ENCODE measurements around the gene PTEN.

PTEN gene

DNA sequence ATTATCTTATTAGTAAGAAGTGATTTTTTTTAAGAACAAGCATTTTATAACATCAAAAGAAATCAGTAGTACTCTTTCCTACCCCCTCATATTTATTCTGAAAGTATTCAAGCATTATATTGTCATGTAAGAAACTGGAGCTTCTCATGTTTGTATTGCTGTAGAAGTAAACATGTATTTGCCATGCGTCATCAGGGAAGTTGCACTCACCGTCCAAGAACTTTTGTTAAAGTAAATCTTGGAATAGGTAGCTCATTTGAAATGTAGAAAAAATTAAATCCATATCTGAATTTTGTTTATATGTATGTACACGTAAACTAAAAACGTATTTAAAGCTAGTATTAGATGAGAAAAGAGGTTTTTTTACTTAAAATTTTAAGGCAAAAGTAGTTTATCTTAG, 96.8 kb downstream of the PTEN start:
- no peaks in the 10 kb centered on the region for H3K4me1 ChIP-seq (ENCODE audit: low read length)
- H2AFZ ChIP-seq (ENCODE audit: low read depth, low read length): no peak overlapping the region
- H3K4me3 ChIP-seq (ENCODE audit: low read length): no peak overlapping the region
- no peaks in the 10 kb centered on the region for H3K27me3 ChIP-seq (ENCODE audit: low read depth, low read length)
- no peak overlapping the region for H3K9ac ChIP-seq (ENCODE audit: low read length)
- peaks cover 15% of the 10 kb centered on the region for H3K36me3 ChIP-seq (replicated peaks; ENCODE audit: low read depth, low read length)
- no peak overlapping the region for H3K27ac ChIP-seq (ENCODE audit: low read length)
- H3K9me3 ChIP-seq (ENCODE audit: insufficient read depth, low read length): no peaks in the 10 kb centered on the region
- H4K20me1 ChIP-seq (ENCODE audit: insufficient read depth, low read length): no peaks in the 10 kb centered on the region
- H3K4me2 ChIP-seq (ENCODE audit: low read length): no peak overlapping the region
- TF ChIP-seq EZH2phosphoT487 (IDR thresholded peaks at IDR 0.05; ENCODE audit: low read depth): no peak
- TF ChIP-seq, protein P1, sequence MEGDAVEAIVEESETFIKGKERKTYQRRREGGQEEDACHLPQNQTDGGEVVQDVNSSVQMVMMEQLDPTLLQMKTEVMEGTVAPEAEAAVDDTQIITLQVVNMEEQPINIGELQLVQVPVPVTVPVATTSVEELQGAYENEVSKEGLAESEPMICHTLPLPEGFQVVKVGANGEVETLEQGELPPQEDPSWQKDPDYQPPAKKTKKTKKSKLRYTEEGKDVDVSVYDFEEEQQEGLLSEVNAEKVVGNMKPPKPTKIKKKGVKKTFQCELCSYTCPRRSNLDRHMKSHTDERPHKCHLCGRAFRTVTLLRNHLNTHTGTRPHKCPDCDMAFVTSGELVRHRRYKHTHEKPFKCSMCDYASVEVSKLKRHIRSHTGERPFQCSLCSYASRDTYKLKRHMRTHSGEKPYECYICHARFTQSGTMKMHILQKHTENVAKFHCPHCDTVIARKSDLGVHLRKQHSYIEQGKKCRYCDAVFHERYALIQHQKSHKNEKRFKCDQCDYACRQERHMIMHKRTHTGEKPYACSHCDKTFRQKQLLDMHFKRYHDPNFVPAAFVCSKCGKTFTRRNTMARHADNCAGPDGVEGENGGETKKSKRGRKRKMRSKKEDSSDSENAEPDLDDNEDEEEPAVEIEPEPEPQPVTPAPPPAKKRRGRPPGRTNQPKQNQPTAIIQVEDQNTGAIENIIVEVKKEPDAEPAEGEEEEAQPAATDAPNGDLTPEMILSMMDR (IDR thresholded peaks at IDR 0.05; ENCODE audit: low read depth, low read length): no peak
- no peaks in the 10 kb centered on the region for H3K79me2 ChIP-seq (ENCODE audit: low read length)

DNA sequence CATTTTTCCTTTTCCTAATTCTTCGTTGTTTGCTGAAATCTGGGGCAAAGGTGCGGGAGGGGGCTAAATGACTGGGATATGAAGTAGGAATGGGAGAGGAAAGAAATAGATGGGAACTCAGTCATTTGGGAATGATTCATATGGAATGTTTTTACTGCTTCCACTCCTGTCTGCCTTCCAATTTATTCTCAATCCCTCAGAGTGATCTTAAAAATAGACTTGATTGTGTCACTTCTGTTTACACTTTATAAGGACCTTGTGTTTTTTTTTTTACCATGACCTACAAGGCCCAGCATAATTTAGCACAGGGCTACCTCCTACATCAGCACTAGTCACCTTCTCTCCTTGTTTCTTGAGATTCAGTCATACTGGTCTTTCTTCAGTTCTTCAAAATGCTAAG, 97.9 kb downstream of the PTEN start:
- no peak overlapping the region for H3K4me2 ChIP-seq (ENCODE audit: low read length)
- H3K27ac ChIP-seq (ENCODE audit: low read length): no peak overlapping the region
- H3K4me3 ChIP-seq (ENCODE audit: low read length): no peak overlapping the region
- H3K79me2 ChIP-seq (ENCODE audit: low read length): no peaks in the 10 kb centered on the region
- no peaks in the 10 kb centered on the region for H3K9me3 ChIP-seq (ENCODE audit: insufficient read depth, low read length)
- no peaks in the 10 kb centered on the region for H3K27me3 ChIP-seq (ENCODE audit: low read depth, low read length)
- H2AFZ ChIP-seq (ENCODE audit: low read depth, low read length): no peak overlapping the region
- H3K9ac ChIP-seq (ENCODE audit: low read length): no peak overlapping the region
- H3K4me1 ChIP-seq (ENCODE audit: low read length): no peaks in the 10 kb centered on the region
- peaks cover 15% of the 10 kb centered on the region for H3K36me3 ChIP-seq (replicated peaks; ENCODE audit: low read depth, low read length)
- TF ChIP-seq EZH2phosphoT487 (IDR thresholded peaks at IDR 0.05; ENCODE audit: low read depth): no peak
- TF ChIP-seq, protein P1 (IDR thresholded peaks at IDR 0.05; ENCODE audit: low read depth, low read length): no peak
- no peaks in the 10 kb centered on the region for H4K20me1 ChIP-seq (ENCODE audit: insufficient read depth, low read length)

DNA sequence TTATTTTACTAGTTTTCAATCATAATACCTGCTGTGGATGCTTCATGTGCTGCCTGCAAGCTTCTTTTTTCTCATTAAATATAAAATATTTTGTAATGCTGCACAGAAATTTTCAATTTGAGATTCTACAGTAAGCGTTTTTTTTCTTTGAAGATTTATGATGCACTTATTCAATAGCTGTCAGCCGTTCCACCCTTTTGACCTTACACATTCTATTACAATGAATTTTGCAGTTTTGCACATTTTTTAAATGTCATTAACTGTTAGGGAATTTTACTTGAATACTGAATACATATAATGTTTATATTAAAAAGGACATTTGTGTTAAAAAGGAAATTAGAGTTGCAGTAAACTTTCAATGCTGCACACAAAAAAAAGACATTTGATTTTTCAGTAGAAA, 103.0 kb downstream of the PTEN start:
- no peaks in the 10 kb centered on the region for H3K79me2 ChIP-seq (ENCODE audit: low read length)
- TF ChIP-seq, protein P1 (IDR thresholded peaks at IDR 0.05; ENCODE audit: low read depth, low read length): no peak
- TF ChIP-seq EZH2phosphoT487 (IDR thresholded peaks at IDR 0.05; ENCODE audit: low read depth): no peak

DNA sequence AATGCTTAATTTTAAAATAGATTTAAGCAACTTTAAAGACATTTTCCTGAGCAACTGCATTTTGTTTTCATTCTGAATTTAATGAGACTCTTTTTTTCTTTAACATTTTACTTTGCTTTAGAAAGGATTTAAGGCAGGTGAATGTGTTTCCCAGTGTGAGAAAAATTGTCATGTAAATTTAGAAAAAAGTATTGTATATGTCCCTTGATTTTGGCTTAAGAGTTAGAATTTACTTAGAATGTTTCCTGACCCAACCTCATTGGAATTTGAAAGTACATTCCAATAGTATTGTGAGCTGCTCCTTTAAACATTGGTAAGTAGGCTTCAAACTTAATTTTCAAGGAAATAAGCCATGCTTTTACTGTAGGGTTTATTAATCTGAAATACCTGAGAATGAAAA, 110.2 kb downstream of the PTEN start:
- Histone ChIP-seq H2AFZ (ENCODE audit: low read depth, low read length) (no peak overlapping the region), H3K36me3 (replicated peaks; ENCODE audit: low read depth, low read length) (no peaks in the 10 kb centered on the region), H3K4me1 (ENCODE audit: low read length) (0 out of 2 replicates have a peak, but pooled peaks cover 4% of the 10 kb centered on the region), H3K27me3 (ENCODE audit: low read depth, low read length) (no peaks in the 10 kb centered on the region), H3K9me3 (ENCODE audit: insufficient read depth, low read length) (no peaks in the 10 kb centered on the region), H3K27ac (ENCODE audit: low read length) (no peak overlapping the region), H3K4me3 (ENCODE audit: low read length) (no peak overlapping the region), H3K79me2 (ENCODE audit: low read length) (no peaks in the 10 kb centered on the region), H3K9ac (ENCODE audit: low read length) (no peak overlapping the region), H3K4me2 (ENCODE audit: low read length) (no peak overlapping the region), H4K20me1 (ENCODE audit: insufficient read depth, low read length) (no peaks in the 10 kb centered on the region)
- no peak for TF ChIP-seq EZH2phosphoT487 (IDR thresholded peaks at IDR 0.05; ENCODE audit: low read depth)
- TF ChIP-seq, protein P1 (IDR thresholded peaks at IDR 0.05; ENCODE audit: low read depth, low read length): no peak

More for the DNA sequence above, 103.0 kb downstream of the PTEN start:
- H3K36me3 ChIP-seq (replicated peaks; ENCODE audit: low read depth, low read length): peaks cover 13% of the 10 kb centered on the region
- H3K27me3 ChIP-seq (ENCODE audit: low read depth, low read length): no peaks in the 10 kb centered on the region
- H3K4me1 ChIP-seq (ENCODE audit: low read length): no peaks in the 10 kb centered on the region
- H3K9me3 ChIP-seq (ENCODE audit: insufficient read depth, low read length): no peaks in the 10 kb centered on the region
- no peak overlapping the region for H2AFZ ChIP-seq (ENCODE audit: low read depth, low read length)
- H3K4me3 ChIP-seq (ENCODE audit: low read length): no peak overlapping the region
- no peak overlapping the region for H3K9ac ChIP-seq (ENCODE audit: low read length)
- H3K27ac ChIP-seq (ENCODE audit: low read length): no peak overlapping the region
- no peaks in the 10 kb centered on the region for H4K20me1 ChIP-seq (ENCODE audit: insufficient read depth, low read length)
- H3K4me2 ChIP-seq (ENCODE audit: low read length): no peak overlapping the region
